Measurements from ENCODE around the gene SLCO3A1.

SLCO3A1 gene

GRCh38 chr15:92121047-92121446, 267.5 kb downstream of the SLCO3A1 start:
- no peak for DNase-seq (ENCODE audit: low spot score)

- no peak for DNase-seq (ENCODE audit: low spot score)
Observed at GRCh38 chr15:92122259-92122658, 268.8 kb downstream of the SLCO3A1 start.

GRCh38 chr15:92123962-92124656, 270.6 kb downstream of the SLCO3A1 start:
- DNase-seq (ENCODE audit: low spot score) = no peak

- no peak for DNase-seq (ENCODE audit: low spot score)
Observed at GRCh38 chr15:92124657-92125010, 271.1 kb downstream of the SLCO3A1 start.

GRCh38 chr15:92128788-92129187, 275.3 kb downstream of the SLCO3A1 start:
- no peak for DNase-seq (ENCODE audit: low spot score)

GRCh38 chr15:92130244-92130643, 276.7 kb downstream of the SLCO3A1 start:
- no peak for DNase-seq (ENCODE audit: low spot score)

GRCh38 chr15:92130906-92131305, 277.4 kb downstream of the SLCO3A1 start:
- no peak for DNase-seq (ENCODE audit: low spot score)

- no peak for DNase-seq (ENCODE audit: low spot score)
Observed at GRCh38 chr15:92132982-92133755, 279.7 kb downstream of the SLCO3A1 start.

- no peak for DNase-seq (ENCODE audit: low spot score)
Observed at GRCh38 chr15:92140796-92141195, 287.3 kb downstream of the SLCO3A1 start.

- DNase-seq (ENCODE audit: low spot score) = no peak
Observed at GRCh38 chr15:92141607-92142006, 288.1 kb downstream of the SLCO3A1 start.

GRCh38 chr15:92142242-92143232, 289.0 kb downstream of the SLCO3A1 start:
- no peak for DNase-seq (ENCODE audit: low spot score)

GRCh38 chr15:92143765-92144164, 290.3 kb downstream of the SLCO3A1 start:
- no peak for DNase-seq (ENCODE audit: low spot score)

GRCh38 chr15:92146511-92147150, 293.1 kb downstream of the SLCO3A1 start:
- DNase-seq (ENCODE audit: low spot score) = no peak

- DNase-seq (ENCODE audit: low spot score) = no peak
Observed at GRCh38 chr15:92149029-92149428, 295.5 kb downstream of the SLCO3A1 start.

- no peak for DNase-seq (ENCODE audit: low spot score)
Observed at GRCh38 chr15:92149465-92149864, 296.0 kb downstream of the SLCO3A1 start.

GRCh38 chr15:92151168-92151567, 297.7 kb downstream of the SLCO3A1 start:
- no peak for DNase-seq (ENCODE audit: low spot score)

- no peak for DNase-seq (ENCODE audit: low spot score)
Observed at GRCh38 chr15:92151741-92152140, 298.2 kb downstream of the SLCO3A1 start.

- DNase-seq (ENCODE audit: low spot score) = no peak
Observed at GRCh38 chr15:92152983-92153382, 299.5 kb downstream of the SLCO3A1 start.

- DNase-seq (ENCODE audit: low spot score) = no peak
Observed at GRCh38 chr15:92153620-92154019, 300.1 kb downstream of the SLCO3A1 start.

- no peak for DNase-seq (ENCODE audit: low spot score)
Observed at GRCh38 chr15:92155934-92156333, 302.4 kb downstream of the SLCO3A1 start.

- DNase-seq (ENCODE audit: low spot score) = no peak
Observed at GRCh38 chr15:92157666-92158298, 304.3 kb downstream of the SLCO3A1 start.

Data from SK-N-DZ (cell line).